ENCODE data around the gene B3GNT7.
A peak's percentile ranks its signal among the peaks of the same experiment; 100 is the strongest.
"Not testable (repeated sequence)": the region's sequence is repeated elsewhere in the genome, so short reads cannot be mapped to it uniquely, and the experiment has no call there.

B3GNT7 gene

DNA sequence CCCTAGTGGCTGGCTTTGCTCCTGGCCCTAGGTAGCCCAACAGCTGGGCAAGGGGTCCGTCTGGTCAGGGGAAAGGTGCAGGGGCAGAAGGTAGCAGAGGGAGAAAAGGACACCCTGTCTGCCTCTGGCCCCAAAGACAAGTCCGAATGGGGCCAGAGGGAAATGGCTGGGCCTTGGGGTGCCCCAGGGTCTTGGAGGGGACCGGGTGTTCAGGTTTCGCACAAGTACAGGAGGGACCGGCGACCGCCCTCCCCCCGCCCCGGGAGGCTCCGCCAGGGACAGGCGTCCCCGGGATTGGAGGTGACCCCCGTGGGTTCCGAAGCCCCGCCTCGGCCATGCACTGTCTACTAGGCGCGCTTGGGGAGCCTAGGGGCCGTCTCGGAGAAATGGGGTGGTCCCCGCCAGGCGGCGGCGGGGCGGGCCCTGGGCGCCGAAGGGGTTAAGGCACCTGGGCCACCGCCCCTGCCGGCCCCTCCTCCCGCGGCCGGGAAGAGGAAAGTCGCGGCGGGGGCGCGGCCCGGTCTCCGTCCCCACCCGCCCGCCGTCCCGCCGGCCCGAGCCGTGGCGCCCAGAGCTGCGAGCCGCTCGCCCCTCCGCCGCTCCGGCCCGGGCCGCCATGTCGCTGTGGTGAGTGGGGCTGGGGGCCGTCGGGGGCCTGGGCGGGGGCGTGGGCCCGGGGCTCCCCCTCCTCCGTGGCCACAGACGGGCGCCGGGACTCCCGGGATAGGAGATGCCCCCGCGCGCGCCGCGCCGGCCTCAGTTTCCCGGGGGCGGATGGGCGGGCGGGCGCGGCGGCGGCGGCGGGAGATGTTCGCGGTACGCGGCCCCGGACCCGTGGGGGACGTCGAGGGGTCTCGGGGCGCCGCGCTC is at the start of gene B3GNT7:
Gene B3GNT7, plus strand, starts transcription at position 523 of the 870 bp plus-strand sequence. Its CDS starts 94 bp downstream, at position 617.
- no peak for DNase-seq (ENCODE audit: low read depth)

DNA sequence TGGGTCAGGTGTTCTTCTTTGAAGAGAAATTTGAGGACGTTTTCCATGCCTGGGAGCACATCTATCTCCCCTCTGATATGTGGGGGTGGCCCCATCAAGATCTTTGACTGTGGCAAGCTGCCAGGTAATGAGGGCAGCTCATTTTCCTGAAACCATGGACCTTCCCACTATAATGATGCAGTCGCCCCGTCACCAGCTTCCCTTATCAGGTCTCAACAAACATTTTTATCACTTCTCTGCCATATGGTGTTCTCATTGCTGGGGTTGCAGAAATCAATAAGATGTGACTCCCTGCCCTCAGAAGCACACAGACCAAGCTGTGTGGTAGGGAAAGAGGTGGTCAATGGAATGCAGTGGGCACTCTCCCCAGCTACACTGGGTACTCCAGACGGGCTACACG is 48.4 kb upstream of the B3GNT7 start:
- no peak for DNase-seq (ENCODE audit: low read depth)

DNA sequence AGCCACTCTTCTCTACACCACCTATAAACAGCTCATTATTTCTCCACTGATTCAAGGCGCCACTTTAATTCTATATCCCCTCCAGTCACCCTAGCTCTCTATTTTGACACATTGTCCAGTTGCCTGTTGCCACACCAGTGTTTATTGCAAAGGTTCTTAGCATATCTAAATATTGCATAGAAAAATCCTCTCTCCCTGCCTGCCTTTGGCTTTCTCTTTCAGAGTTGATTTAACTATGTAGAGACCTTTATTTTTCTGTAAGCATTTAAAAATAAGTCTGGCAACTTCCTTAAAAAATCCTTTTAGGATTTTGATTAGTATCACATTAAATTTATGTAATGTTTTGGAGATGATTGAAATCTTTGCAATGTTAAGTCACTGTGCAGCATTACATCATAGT is 47.9 kb upstream of the B3GNT7 start:
- DNase-seq (ENCODE audit: low read depth): no peak

GRCh38 chr2:231348173-231348572 is 47.3 kb upstream of the B3GNT7 start:
- peak; percentile 90 for DNase-seq (ENCODE audit: low read depth)

- peak; percentile 58 for DNase-seq (ENCODE audit: low read depth)
These were observed 46.7 kb upstream of the B3GNT7 start for GRCh38 chr2:231348704-231349373.

DNA sequence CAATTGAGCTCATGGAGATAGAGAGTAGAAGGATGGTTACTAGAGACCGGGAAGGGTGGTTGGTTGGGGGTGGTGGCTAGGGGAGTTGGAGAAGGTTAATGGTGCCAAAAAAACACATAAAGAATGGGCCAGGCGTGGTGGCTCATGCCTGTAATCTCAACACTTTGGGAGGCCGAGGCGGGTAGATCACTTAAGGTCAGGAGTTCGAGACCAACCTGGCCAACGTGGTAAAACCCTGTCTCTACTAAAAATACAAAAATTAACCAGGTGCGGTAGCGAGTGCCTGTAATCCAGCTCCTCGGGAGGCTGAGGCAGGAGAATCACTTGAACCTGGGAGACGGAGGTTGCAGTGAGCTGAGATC is 46.2 kb upstream of the B3GNT7 start:
- DNase-seq (ENCODE audit: low read depth): not testable (repeated sequence)

GRCh38 chr2:231351648-231352047 is 43.9 kb upstream of the B3GNT7 start:
- DNase-seq (ENCODE audit: low read depth): no peak

DNA sequence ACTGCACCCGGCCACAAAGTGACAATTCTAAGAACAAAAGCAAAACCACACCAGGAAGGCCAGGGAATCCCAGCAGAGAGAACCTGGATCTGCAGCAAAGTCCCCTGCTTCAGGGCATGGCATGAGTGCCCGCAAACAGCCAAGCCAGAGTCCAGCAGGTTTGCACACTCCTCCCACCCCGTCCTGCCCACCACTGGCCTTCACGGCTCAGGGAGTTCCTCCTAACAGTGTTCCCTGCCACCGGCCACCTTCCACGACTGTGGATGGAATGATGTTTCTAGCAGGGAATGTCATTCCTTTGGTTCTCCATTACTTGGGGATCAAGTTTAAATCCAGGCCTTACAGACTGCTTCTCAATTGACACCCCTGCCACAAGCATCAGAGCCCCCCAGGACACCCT is 42.0 kb upstream of the B3GNT7 start:
- DNase-seq (ENCODE audit: low read depth): no peak

DNA sequence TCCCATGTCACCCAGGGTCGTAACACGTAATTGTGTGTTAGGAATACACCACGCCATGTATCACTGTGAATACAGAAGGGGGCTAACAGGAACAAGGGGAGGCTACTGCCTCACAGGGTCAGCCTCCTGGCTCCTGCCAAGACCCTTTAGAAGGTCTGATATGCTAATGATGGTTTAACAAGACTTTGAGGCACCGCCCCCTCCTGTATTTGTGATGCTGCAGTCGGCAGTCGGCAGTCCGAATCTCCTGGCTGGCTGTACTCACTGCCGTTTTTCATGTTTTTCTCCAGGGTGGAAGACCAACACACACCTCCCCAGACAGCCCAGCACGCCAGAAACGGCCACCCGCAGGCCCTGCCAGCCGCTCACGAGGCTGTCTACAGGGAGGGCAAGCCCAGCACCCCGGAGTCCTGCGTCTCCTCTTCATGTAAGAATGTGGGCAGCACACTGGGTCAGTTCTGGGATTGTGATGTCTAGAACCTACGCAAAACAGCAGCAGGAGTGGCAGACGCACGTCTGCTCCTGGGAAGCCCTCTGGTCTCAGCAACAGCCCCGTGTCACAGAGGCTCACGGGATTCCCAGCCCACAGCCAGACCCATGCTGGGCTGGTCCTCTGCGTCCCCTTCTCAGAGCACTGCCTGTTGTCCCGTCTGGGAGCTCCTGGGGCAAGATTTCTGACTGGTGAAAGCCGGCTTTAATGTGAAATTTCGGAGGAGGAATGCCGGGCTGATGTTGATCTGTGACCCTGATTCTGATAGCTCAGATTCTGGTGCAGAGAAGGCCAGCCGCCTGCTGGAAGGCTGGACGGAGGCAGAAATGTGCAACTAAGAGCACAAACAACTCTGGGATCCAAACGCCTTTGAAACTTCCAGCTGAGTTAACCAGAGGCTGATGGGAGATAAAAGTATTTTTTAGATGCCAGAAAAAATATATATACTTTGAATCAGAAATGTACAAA is 39.7 kb upstream of the B3GNT7 start:
- DNase-seq (ENCODE audit: low read depth): no peak

- no peak for DNase-seq (ENCODE audit: low read depth)
These were observed 39.1 kb upstream of the B3GNT7 start for GRCh38 chr2:231356466-231356844.

DNA sequence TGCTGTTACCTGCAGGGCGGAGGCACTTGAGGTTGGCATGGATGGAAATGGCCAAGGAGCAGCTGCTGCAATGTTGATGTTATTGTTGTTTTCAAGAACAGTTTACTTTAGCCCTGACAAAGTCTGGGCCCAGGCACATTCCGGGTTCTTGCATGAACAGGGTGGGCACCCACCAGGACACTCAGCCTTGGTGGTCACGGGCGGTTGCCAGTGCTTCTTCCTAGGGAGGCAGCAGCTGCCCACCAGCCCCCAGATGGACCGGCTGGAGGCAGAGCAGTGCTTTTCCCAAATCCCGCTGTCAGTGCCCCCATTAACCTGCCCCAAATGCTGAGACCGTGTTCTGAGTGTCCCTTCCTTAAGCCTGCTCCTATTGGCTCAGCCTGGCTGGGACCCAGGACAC is 38.5 kb upstream of the B3GNT7 start:
- no peak for DNase-seq (ENCODE audit: low read depth)

DNA sequence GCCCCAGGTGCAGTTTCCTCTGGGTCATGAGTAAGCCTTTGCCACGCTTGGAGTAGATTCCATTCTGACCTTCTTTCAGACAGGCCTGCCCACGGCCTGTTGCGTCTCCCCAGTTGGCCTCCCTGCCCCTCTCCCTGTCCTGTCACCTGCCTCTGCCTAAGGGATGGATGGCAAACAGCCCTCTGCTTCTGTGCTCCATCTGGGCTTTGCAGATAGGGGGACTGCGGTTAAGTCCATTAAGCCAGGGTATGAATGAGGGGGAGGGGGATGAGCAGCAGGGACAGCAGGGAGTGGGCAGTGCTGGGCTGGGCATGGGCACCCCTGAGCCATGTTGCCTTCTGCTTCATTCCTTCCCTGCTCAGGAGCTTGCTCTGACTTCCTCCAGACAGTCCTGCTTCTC is 37.6 kb upstream of the B3GNT7 start:
- DNase-seq (ENCODE audit: low read depth): no peak

GRCh38 chr2:231359441-231359840 is 36.1 kb upstream of the B3GNT7 start:
- DNase-seq (ENCODE audit: low read depth): no peak

DNA sequence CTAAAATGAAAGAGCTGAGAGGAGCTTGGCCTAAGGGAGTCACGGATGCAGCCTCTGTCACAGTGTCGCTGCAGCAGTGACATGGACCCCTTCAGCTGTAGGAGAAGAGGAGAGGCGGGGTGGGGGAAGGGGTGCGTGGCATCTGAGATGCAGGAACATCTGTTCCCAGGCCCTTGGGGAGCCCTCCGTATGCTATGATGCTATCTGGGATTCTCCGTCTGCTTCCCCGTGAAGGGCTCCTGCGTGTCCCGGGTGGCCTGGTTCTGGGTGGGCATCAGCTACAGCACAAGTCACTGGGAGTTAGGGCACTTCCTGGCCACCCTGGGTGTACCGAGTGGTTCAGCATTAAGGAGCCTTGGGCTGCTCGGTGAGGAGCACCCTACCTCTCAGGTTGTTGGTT is 35.6 kb upstream of the B3GNT7 start:
- DNase-seq (ENCODE audit: low read depth): no peak

DNA sequence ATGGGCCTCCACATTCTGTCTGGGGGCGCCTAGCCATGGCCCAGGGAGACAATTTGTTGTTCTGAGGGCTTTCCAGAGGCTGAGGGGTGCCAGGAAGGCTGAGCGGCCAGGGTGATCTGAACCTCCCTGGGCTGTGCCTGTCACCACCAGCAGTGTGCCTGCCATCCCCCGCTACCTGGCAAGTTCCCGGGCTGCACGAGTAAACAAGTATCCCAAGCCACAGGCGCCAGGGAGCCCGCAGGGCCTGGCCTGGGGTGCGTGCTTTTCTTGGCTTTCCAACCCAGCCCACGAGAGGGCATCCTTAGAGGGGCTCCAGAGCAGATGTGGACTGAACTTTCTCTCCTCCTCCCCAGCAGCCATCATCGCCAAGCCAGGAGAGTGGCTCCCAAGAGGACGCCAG is 35.1 kb upstream of the B3GNT7 start:
- no peak for DNase-seq (ENCODE audit: low read depth)

- DNase-seq (ENCODE audit: low read depth): no peak
These were observed 34.6 kb upstream of the B3GNT7 start for GRCh38 chr2:231360881-231361371.

DNA sequence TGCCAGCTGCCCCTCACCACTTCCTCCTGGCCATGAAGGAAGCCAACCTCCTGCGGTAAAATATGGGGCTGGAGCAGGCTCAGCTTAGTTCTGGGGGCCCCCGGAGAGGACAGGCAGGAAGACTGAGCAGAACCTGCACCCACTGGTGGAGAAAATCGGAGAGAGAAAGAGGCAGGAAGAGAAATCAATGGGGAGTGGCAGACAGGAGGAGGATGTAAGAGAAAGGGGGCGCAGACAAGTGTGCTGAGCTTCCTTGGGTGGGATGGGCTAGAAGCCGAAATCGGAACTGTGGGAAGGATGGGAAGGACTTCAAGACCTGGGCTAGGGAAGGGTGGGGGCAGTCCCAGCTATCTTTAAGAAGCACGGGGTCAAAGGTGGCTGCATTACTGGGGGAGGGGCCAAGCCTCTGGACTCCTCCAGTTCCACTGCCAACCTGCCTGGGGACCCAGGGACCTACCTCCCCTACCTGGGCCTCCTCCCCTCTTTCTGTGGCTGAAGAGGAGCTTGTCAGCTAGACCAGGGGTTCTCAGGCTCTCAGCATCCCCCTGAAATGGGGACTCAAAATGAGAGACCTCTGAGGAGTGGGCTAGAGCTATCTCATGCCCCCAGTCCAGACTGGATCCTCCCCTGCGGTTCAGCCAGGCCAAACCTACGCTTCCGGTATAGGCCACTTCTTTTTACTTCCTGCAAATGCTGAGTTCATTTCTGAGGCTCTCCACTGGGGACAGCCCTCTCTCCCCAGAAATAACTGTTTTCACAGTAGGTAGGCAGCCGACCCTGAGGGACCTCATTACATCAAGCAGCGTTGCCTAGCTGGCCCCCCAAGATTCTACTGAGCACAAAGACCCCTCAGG is 33.6 kb upstream of the B3GNT7 start:
- DNase-seq (ENCODE audit: low read depth): no peak

GRCh38 chr2:231362555-231363184 is 32.8 kb upstream of the B3GNT7 start:
- DNase-seq (ENCODE audit: low read depth): no peak

DNA sequence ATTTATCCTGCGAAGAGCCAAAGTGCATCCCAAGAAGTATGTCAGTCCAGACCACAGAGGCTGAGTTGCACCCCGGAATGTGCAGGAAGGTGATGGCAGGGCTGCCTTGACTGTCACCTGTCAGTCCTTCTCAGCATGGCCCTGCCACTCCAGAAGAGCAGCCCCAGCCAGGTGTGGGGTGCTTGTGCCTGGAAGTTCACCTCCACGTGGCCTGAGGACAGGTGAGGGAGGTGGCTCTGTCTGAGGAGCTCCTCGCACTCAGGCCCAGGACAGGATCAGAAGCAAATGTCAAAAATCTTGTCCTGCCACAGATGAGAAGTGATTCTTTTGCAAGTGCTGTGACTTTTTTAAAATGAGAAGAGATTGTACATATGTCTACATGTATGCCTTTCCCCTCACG is 31.4 kb upstream of the B3GNT7 start:
- no peak for DNase-seq (ENCODE audit: low read depth)

DNA sequence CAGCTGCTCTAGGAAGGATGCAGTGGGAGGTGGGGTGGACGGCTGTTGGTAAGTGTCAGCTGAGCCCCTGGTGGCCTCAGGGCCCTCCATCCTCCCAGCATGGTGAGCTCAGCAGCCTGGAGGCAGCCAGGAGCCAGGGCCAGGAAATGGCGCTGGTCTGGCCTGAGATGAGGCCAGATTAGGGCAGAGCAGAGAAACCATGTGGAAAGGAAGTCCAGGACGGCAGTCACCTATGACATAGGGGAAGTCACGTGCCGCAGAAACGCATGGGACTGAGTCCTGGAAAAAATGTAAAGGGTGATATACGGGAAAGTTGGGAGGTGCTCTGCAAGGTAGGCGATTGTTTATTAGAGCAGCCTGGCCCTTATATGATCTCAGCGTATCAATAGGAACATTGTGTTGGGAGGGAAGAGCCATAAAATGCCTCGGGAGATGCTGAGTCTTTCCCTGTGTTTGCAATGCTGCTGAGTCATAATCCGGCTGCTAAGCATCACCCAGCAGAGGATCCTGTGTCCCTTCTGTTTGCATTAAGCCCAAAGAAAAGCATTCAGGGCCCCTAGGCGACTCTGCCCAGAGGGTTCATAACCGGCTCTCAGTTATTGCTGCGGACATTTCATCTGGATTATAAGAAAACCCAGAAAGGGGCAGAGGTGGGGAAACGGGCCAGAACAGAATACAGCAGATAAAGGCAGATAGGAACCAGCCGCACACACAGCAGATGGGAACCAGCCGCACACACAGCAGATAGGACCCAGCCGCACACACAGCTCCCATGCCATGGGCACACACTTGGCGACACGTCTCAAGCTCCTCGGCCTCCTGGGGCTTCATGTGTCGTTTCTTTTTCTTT is 30.3 kb upstream of the B3GNT7 start:
- peak; percentile 53 for DNase-seq (ENCODE audit: low read depth)
